22Rv1 (cell line): Measurements from ENCODE around the gene CLDN10.

Source experiments
- ZFX ChIP-seq: fragments of 450-650 bp; IDR thresholded peaks from 2 replicates; pipeline ENCODE4 v1.6.1; 2017; ENCODE audit warnings: antibody characterized with exemption, borderline replicate concordance
- TF ChIP-seq, protein P1 (sequence below): fragments of 450-650 bp; IDR thresholded peaks from 2 replicates; pipeline ENCODE4 v1.5.1; 2017; ENCODE audit warnings: mild to moderate bottlenecking

GRCh38 chr13:95530178-95530577 lies 22.3 kb upstream of the CLDN10 start:
- TF ChIP-seq, protein P1, sequence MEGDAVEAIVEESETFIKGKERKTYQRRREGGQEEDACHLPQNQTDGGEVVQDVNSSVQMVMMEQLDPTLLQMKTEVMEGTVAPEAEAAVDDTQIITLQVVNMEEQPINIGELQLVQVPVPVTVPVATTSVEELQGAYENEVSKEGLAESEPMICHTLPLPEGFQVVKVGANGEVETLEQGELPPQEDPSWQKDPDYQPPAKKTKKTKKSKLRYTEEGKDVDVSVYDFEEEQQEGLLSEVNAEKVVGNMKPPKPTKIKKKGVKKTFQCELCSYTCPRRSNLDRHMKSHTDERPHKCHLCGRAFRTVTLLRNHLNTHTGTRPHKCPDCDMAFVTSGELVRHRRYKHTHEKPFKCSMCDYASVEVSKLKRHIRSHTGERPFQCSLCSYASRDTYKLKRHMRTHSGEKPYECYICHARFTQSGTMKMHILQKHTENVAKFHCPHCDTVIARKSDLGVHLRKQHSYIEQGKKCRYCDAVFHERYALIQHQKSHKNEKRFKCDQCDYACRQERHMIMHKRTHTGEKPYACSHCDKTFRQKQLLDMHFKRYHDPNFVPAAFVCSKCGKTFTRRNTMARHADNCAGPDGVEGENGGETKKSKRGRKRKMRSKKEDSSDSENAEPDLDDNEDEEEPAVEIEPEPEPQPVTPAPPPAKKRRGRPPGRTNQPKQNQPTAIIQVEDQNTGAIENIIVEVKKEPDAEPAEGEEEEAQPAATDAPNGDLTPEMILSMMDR, result no peak
- TF ChIP-seq ZFX, result no peak
